COLO668 (cell line): ENCODE results near the gene RCN2.

Experiments
- DNase-seq: peaks from one replicate; lab custom pipeline; 2025; ENCODE audit not compliant: unreplicated experiment; lab: John Stamatoyannopoulos, UW

Gene RCN2

GRCh38 chr15:76973362-76973743, 41.8 kb downstream of the RCN2 start:
- DNase-seq, result peak; percentile 10

- no peak for DNase-seq
Observed at GRCh38 chr15:76973906-76974305, 42.4 kb downstream of the RCN2 start.

- DNase-seq, result no peak
Observed at GRCh38 chr15:76974456-76975036, 43.0 kb downstream of the RCN2 start.

GRCh38 chr15:76976141-76976540, 44.6 kb downstream of the RCN2 start:
- DNase-seq, result no peak

- DNase-seq, result no peak
Observed at GRCh38 chr15:76976572-76977270, 45.2 kb downstream of the RCN2 start.

- no peak for DNase-seq
Observed at GRCh38 chr15:76978522-76979330, 47.2 kb downstream of the RCN2 start.

GRCh38 chr15:76979331-76979925, 47.9 kb downstream of the RCN2 start:
- no peak for DNase-seq

GRCh38 chr15:76979996-76980520, 48.5 kb downstream of the RCN2 start:
- DNase-seq, result no peak

- DNase-seq, result no peak
Observed at GRCh38 chr15:76982356-76982755, 50.8 kb downstream of the RCN2 start.

GRCh38 chr15:76982756-76983155, 51.2 kb downstream of the RCN2 start:
- DNase-seq, result no peak

- DNase-seq, result no peak
Observed at GRCh38 chr15:76983590-76984375, 52.2 kb downstream of the RCN2 start.

- DNase-seq, result no peak
Observed at GRCh38 chr15:76986743-76987142, 55.2 kb downstream of the RCN2 start.

GRCh38 chr15:76987276-76987675, 55.7 kb downstream of the RCN2 start:
- no peak for DNase-seq

GRCh38 chr15:76987896-76988860, 56.6 kb downstream of the RCN2 start:
- no peak for DNase-seq

- DNase-seq, result no peak
Observed at GRCh38 chr15:76988867-76989780, 57.6 kb downstream of the RCN2 start.

- no peak for DNase-seq
Observed at GRCh38 chr15:76991048-76991447, 59.5 kb downstream of the RCN2 start.

- no peak for DNase-seq
Observed at GRCh38 chr15:76991741-76992645, 60.4 kb downstream of the RCN2 start.
